Kidney glomerular epithelial cell (primary cell): ENCODE results near the gene FHIT.
"Not testable (repeated sequence)": the region's sequence is repeated elsewhere in the genome, so short reads cannot be mapped to it uniquely, and the experiment has no call there.

Experiments
- DNase-seq: peaks from one replicate; lab custom pipeline; 2025; lab: John Stamatoyannopoulos, UW

The FHIT gene

DNA sequence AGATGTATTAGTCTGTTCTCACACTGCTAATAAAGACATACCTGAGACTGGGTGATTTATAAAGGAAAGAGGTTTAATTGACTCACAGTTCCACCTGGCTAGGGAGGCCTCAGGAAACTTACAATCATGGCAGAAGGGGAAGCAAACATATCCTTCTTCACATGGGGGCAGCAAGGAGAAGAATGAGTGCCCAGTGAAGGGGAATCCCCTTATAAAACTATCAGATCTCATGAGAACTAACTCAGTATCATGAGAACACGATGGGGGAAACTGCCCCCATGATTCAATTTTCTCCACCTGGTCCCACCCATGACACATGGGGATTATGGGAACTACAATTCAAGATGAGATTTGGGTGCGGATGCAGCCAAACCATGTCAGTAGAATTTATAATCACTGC lies 1316.7 kb downstream of the FHIT start:
- not testable (repeated sequence) for DNase-seq

DNA sequence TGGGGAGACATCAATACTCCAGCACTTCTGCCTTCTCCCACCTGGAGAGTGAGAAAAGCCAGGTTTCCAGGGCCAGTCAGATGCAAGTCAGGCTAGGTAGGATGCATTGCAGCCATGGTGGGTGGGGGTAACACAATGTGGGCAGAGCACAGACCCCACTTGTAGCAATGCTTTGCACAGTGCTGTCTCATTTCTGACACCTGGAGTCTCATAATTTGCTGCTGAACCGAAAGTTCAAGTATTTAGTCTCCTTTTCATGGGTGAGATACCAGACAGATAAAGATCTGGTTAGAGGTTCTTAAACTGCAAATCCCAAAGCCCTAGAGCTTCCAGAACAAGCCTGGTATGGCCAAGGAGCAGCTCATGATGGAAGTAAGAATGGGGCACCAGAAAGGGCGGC lies 1321.1 kb downstream of the FHIT start:
- DNase-seq: no peak

GRCh38 chr3:59927056-59927455 lies 1324.2 kb downstream of the FHIT start:
- no peak for DNase-seq

DNA sequence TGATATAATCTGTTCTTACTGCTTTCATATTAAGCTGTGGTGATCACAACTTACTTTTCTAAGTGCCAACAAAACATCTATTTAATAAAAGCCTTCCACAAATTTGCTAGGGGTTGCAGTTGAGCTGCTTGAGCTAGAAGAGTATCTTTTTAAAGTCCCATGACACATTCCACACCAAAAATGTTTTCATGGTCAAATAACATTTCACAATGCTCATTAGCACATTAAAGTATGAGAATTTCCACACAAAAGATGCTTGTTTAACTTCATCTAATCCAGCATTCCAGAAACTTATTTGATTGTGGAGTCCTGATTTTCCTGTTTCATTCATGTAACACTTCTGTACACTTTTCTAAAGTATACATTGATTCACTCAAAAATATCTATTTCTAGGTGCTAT lies 1325.3 kb downstream of the FHIT start:
- no peak for DNase-seq

DNA sequence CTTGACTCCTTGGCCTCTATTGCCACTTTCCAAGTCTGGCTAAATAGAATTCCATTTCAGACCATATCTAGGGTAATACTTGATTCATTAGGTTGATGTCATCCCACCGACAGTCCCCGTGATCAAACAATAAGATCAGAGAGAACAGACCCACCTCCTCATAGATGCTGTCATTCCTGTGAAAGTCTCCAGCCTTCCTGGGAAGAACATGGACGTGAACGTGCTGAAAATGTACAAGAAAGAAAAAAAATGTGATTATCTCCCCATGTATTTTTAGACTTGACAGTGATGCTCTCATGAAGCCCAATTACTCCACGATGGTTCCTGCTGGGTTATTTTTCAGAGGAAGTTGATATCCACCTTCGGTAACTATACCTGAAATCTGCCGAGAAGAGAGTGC lies 1329.1 kb downstream of the FHIT start:
- DNase-seq: no peak

DNA sequence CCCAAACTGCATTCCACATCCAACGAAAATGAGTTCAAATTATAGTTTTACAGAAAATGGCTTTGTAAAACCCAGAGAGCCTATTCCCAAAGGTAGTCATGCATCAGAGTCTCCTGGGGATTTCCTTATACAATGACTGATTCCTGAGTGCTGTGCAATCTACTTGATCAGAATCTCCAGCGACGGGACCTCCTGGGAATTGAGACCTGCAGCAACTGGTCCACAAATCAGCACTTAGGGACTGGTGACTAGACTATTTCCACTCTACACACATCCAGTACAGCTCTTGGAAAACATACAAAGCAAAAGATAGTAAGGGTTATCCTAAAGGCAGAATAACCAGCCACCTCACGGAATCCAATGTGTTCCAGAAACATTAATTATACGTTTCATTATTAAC lies 1330.4 kb downstream of the FHIT start:
- DNase-seq: no peak

DNA sequence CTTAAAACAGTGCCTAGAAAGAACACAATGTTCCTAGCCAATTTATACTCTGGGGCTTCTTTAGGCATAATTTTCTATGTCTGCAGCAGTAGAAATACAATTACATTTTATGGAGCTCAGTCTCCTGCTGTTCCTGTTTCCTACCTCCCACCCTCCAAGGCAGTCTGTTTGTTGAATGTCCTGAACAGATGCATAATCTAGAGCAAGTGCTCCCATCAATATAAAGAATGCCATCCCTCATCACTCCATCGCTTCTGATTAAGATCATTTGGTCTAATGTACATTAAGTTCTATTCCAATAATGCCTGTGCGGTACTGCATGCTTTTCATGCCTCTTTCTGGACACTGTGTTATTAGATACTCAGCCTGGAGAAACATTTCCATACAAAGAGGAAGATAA lies 1331.7 kb downstream of the FHIT start:
- DNase-seq: no peak

DNA sequence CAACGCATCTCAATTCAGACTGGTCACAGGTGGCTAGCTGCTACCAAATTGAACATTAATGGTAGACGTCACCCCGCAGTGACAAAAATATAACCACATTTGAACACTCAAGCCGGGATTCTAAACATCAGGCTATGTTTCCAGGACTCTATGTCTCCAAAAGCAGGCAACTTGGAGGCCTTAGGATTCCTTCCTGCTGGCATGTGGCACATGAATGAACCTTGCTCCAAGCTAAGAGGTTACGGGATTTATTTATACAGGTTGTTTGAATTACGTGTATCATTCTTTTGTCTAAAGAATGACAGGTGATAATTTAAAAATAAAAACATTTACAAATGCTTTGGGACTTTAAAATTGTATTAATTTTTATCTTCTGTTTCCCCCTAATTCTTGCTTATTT lies 1337.0 kb downstream of the FHIT start:
- DNase-seq: no peak

- no peak for DNase-seq
Observed at GRCh38 chr3:59913645-59914044, 1337.6 kb downstream of the FHIT start.

DNA sequence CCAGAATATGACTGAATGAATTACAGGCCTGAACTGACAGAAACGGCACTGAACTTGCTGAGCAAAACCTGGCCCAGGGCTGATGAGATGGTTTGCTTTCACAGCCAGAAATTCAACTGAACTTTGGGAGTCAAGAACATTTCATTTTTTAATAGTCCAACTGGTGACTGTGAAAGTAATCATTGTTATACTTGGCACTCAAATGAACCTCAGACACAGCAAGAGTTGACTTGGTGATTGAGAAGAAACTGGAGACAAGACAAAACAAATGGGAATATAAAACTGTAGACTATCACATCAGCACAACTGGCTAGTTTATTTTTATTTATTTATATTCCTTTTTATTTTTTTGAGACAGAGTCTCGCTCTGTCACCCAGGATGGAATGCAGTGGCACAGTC lies 1342.6 kb downstream of the FHIT start:
- peak; percentile 84 for DNase-seq

- DNase-seq: peak; percentile 52
Observed at GRCh38 chr3:59908280-59908679, 1343.0 kb downstream of the FHIT start.

- DNase-seq: no peak
Observed at GRCh38 chr3:59904296-59904695, 1347.0 kb downstream of the FHIT start.

DNA sequence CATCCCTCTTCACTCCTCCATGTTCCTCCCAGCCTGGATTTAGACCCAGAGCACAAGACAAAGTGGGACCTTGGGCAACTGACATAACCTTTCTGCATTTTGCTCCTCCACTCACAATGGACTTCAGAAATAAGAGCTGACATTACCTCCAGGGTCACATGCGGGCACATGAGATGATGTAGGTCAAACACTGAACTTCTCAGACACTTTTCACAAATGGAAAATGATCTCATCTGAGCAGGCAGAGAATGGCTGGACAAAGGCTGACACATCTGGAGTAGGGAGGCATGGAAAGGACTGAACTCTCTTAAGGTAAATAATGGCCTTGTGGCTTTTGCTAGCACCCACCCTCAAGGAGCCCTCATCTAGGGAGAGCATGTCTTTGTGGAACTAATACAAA lies 1352.2 kb downstream of the FHIT start:
- no peak for DNase-seq

- DNase-seq: no peak
Observed at GRCh38 chr3:59895972-59896371, 1355.3 kb downstream of the FHIT start.

DNA sequence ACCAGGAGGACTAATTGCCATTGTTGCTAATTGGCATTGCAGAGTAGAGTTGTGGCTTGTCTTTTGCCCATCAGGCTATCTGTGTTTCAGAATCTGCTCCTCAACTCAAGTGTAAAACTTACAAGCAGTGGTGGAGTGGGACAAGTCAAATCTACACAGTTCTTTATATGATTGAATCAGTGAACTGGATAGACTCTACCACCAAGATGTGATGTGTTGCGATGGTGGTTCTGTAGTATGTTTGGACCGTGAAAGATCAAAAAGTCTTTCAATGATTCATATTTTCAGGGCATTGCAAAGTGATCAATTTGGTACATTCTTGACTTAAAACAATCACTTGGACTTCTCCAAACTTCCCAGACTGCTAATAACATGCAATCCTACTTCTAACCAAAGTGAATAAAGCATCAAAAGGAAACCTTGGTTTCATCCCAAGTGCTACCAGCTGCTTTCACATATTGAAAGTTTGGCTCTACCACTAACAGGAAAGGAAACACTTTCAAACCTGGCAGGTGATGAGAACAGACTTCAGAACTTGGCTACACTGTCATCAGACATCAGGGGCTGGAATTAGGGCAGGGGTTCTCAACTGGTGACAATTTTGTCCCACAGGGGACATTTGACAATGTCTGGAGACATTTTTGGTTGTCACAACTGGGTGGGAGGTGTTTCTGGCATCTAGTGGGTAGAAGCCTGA lies 1356.7 kb downstream of the FHIT start:
- no peak for DNase-seq

DNA sequence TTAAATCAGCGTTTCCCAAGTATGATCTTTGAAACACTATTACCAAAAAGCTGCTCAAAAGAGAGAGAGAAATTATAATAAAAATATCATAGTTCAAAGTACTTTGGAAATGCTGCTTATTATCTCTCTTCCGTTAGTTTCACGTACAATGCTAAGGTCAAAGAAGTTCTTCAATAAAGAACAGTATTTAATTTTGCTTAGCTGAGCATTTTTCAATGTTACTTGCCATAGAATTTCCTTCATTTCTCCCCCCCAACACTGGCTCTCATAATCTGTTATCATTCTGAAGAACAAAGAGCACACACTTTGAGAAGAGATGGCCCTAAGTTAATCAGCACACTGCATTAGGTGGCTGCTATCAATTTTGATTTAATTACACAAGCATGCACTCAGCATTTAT lies 1360.6 kb downstream of the FHIT start:
- DNase-seq: no peak

GRCh38 chr3:59886790-59887189 lies 1364.5 kb downstream of the FHIT start:
- no peak for DNase-seq

DNA sequence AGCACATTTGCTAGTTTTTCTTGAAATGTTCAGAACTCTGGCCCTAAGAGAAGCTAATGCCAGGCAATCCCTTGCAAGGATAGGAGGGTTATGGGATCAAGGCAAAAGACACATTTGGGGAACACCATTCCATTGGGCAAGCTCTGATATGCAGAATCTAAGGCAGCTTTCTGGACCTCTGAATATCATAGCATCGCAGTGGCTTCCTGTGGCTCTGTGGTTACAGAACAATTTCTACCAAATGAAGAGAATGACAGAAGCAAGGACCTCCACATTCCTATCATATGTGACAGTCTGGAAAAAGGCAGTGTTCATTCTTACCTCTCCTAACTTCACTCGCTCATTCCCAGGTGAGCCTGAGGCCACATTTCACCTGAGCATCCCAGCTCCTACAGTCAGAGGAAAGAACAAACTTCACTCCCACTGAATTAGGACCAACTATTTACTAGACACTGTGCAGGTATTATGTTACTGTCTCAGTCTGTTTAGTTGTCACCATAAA lies 1365.3 kb downstream of the FHIT start:
- DNase-seq: no peak

DNA sequence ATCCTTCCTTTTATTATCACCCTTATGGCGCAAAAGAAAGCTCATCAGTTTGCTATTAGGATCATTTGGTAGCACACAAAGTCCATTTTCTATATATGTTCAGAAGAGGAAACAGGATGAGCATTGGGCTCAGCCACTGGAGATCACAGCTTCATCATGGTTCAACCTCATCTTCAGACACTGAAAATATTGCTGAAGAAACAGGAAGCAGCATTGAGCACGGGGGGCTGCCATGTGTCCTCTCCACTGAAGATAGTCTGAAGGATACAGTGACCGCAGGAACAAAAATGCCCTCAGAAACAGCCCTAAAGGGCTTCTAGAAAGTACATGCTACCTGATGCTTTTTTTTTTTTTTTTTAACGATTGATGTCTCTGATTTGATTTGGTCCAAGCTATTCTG lies 1366.2 kb downstream of the FHIT start:
- DNase-seq: no peak

GRCh38 chr3:59884409-59884808 lies 1366.8 kb downstream of the FHIT start:
- DNase-seq: no peak

DNA sequence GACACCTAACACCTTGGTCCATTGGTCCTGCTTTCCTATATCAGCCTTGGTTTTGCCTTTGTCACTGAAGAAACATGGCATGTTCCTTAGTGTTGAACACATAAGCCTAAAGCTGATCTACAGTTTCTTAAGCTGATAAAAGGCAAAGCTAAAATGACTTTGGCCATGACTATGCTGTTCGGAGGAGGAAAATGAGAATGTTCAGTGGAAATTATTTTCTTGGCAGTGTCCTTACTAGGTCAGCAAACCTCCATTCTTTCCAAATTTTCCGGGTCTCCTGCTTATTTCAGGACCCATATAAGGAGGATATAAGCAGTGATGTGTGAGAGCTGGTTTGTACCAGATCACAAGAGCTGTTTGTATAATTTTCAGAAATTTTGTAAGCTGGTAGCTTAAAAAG lies 1368.5 kb downstream of the FHIT start:
- no peak for DNase-seq

DNA sequence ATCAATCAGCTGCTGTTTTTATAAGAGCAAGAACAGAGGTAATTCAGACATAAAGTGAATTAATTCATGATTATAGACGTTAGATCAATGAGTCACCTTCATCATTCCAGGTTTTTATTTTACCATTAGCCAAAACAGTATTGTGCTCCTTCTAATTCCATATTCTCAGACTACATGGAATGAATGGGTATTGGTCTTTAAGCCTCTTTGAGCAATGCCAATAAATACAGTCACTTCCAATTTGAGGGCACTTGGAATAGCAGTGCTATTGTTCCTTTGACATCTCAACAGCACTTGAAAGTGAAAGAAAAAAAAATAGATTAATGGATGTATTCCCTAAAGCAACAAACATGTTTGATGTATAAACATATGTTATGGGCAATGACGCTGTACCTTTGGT lies 1370.5 kb downstream of the FHIT start:
- no peak for DNase-seq

- no peak for DNase-seq
Observed at GRCh38 chr3:59879031-59879581, 1372.1 kb downstream of the FHIT start.

- peak; percentile 42 for DNase-seq
Observed at GRCh38 chr3:59878038-59878427, 1373.2 kb downstream of the FHIT start.
